NK-92 (cell line): ENCODE measurements around the gene ACSF3.

ENCODE experiments used
- DNase-seq: peaks from one replicate; lab custom pipeline; 2025; ENCODE audit not compliant: unreplicated experiment; lab: John Stamatoyannopoulos, UW

Gene ACSF3

DNA sequence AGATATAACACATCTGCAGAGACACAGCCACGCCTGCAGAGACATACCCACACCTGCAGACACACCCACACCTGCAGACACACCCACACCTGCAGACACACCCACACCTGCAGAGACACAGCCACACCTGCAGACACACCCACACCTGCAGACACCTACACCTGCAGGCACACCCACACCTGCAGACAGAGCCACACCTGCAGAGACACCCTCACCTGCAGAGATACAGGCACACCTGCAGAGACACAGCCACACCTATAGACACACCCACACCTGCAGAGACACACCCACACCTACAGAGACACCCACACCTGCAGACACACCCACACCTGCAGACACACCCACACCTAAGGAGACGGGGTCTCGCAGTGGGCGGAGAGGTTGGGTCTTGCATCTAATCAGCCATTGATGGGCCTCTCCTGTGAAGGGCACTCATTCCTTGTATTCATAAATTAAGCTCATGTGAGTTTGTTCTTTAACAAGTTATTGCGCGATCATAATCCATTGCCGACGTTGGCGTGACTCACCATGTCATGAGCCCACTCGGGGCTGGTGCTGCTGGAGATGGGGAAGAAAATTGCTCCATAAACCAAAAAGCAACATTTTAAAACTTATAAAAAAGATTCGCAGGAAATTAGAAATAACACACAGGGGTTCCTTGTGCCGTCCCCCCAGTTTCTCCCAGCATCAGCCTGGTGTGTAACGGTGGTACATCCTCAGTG is 49.0 kb downstream of the ACSF3 start:
- DNase-seq: no peak

DNA sequence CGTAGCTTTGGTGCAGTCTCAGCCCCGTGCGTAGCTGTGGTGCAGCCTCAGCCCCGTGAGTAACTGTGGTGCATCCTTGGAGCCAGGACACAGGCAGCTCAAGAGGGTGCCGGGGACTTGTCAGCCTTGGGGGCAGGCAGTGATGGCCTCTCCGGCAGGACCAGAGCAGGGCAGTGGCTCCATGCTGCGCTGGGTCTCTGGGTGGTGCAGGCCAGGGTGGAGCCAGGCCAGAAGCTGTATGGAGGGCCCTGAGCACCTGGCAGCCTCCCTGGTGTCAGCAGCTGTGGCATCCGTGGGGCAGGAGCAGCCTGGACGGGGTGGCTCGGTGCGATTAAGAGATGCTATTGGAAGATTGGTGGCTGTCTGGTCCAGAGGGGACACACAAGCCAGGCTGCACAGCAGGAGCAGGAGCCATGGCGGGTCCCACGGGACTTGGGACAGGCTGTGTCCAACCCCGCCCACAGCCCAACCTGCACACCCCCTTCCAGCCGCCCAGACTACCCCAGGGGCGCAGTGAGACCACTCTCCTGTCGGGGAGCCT is 49.6 kb downstream of the ACSF3 start:
- no peak for DNase-seq

DNA sequence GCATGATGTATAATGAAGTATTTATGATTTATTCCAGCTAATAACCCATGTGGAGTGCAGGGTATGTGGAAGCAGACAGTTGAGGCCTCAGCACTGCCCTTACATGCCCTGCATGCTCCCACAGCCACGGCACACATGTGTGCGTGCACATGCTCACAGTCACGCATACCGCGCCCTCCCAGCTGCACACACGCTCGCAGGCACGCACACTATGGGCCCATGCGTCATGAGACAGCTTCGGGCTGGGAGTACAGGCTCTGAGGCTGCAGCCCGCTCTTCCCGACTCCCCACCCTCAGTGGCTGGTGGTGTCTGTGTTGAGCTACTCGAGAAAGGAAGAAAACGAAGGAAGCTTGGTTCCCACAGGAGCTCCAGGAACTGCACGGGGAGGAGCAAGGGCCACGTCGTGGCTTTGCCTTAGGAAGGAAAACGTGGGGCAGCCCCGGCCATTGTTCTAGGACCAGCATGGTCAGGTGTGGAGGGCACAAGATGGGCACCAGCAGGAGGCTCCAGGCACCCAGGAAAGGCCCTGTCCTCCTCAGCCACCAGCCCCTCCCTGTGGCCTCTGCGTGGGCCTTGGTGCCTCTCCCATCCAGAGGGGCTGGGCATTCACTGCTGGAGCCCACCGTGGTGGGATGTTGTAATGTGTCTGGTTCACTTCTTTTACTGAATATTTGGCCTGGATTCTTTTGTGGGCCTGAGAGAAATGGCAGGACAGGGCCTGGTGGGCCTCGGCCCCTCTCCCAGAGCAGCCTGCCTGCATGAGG is 50.4 kb downstream of the ACSF3 start:
- no peak for DNase-seq

DNA sequence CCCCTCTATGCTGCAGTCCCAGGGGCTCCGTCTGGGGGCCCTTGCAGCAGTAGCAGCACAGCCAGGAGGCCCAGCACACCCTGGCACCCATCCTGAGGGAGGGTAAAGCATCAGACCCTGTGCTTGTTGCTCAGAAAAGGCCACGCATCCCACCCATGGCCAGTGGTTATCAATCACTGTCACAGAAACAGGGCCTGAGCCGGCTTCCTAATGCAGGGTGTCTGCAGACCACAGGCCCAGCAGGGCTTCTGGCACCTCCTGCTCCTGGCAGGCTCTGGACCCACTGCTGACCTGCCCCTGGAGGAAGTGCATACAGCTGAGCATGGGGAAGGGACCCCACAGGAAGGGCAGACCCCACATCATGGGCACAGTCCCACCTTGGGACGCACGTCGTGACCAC is 51.0 kb downstream of the ACSF3 start:
- DNase-seq: no peak

DNA sequence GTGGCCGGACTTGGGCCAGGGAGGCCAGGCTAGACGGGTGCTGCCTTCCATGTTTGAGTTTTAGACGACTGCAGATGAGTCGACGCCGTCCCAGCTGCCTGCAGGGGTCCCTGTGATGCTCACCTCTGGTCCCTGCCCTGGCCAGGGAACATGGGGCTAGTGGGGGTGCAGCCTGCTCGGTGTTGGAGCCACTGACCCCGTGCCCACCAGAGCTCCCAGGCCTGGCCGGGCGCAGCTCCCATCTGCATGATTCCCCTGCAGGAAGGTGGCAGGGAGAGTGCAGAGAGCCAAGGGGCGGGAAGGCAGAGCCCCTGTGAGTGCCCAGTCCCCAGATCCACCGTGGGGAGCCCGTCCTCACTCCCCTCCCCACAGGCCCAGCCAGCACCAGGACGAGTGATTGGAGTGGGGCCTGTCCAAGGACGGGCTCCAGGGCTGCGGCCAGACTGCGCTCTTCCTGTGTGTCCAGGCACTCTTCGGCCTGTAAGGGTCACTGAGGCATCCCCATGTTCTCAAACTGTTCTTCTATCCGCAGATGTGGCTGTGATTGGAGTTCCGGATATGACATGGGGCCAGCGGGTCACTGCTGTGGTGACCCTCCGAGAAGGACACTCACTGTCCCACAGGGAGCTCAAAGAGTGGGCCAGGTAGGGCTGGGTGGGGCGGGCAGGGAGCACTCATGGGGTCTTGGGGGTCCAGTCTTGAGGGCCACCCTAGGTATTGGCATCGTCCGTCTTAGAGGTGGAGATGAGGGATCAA is 51.9 kb downstream of the ACSF3 start:
- no peak for DNase-seq

DNA sequence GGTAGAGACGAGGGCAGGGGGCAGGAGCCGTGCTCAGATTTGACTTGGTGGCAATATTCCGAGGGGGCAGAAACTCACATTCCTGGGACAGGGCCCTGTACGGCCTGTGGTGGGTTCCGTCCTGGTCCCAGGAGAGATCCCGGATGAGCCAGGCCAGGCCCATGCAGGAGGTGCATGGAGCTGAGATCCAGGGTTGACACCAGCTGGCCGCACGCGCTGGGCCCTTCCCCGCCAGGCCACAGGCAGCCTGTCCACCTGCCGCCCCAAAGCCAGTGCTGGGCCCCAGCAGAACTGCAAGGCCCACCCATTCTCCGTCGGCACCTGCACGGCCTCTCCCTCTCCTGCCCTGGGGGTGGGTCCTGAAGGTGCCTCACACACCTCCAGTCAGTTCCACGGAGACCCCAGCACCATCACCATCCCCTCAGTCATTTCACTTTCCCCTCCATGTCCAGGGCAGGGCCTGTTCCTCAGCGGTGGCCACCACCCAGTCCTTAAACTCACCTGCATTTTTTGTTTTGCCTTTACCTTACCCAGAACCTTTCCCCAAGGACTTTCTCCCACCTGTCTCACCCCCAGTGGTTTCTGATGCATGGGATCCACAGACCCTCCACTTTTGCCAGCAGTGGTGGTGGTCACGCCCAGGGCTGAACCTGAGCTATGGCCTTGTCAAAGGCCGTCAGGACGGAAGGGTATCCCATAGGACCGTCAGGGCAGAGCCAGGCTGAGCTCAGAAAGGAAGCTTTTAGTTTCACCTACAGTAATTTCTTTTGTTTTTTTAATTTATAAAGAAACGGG is 52.8 kb downstream of the ACSF3 start:
- no peak for DNase-seq

DNA sequence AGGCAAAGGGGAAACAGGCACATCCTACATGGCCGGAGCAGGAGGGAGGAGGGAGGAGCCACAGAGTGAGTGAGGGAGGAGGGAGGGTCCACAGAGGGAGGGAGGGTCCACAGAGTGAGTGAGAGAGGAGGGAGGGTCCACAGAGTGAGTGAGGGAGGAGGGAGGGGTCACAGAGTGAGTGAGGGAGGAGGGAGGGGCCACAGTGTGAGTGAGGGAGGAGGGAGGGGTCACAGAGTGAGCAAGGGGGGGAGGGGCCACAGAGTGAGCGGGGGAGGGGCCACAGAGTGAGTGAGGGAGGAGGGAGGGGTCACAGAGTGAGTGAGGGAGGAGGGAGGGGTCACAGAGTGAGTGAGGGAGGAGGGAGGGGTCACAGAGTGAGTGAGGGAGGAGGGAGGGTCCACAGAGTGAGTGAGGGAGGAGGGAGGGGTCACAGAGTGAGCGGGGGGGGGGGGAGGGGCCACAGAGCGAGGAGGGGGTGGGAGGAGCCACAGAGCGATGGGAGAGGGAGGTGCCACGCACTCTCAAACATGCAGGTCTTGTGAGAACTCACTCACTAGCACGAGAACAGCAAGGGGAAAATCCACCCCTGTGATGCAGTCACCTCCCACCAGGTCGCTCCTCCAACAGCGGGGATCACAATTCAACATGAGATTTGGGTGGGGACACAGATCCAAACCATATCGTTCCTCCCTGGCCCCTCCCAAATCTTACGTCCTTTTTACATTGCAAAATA is 53.6 kb downstream of the ACSF3 start:
- DNase-seq: no peak

DNA sequence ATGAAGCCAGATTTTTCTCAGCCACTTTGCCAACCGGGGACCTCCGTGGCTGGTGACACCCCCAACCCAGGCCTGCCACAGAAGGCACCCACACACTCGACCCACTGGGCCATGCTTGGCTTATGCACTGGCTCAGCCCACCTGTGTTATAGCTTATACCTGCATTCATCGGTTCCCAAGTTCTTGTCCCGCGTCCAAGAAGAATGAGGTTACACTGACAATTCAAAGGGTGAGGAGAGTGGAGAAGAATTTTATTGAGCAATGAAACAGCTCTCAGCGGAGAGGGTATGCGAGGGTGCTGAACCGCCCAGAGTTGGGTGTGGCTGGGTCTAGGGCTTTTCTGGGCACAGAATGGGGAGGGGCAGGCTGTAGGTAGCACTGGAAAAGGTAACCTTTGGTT is 55.7 kb downstream of the ACSF3 start:
- no peak for DNase-seq

DNA sequence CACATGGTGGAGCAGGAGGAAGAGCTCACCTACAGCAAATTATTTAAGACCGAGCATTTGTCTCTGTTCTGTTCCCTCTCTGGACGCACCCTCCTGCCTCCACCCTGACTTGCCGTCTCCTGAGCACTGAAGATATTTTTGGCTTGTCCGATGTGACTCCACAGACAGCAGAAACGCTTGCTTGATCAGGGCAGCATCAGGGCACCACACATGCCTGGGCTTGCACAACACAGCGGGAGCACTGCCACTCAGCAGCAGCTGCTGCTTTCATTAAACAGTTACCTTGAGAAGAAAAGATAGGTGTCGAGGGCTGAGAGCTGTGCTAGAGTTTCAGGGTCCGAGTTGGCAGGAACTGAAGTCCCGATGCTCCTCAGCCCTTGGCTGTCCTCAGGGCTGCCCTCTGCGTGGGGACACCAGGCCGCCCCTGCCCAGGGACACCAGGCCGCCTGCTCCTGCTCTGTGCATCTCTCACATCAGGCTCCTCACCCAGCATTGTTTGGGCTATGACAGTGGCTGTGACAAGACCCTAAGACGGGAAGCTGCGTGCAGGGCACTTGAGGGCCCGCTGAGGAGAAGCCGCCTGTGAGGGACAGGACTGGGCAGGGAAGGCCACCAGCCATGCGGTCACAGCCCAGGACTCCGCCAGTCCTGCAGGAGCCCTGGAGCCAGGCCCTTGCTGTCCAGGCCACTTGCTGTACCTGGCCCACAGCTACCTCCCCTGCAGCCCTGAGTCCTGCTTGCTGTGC is 56.6 kb downstream of the ACSF3 start:
- DNase-seq: no peak

DNA sequence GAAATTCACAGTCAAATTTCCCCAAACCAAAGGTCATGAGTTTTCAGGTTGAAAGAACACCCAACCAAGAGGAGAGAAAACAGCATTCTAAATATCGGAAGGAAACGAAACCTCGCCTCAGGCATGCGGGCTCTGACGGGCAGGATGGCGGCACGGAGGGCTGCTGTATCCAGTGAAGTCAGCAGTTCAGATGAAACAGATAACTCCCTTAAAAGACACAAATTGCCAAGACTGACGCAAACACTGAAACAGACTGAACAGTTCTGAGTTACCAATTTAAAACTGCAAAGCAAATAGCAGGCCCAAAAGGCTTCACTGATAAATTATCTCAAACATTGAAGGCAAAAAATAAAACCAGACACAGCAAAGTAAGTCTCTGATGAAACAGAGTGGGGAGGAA is 57.3 kb downstream of the ACSF3 start:
- DNase-seq: no peak

DNA sequence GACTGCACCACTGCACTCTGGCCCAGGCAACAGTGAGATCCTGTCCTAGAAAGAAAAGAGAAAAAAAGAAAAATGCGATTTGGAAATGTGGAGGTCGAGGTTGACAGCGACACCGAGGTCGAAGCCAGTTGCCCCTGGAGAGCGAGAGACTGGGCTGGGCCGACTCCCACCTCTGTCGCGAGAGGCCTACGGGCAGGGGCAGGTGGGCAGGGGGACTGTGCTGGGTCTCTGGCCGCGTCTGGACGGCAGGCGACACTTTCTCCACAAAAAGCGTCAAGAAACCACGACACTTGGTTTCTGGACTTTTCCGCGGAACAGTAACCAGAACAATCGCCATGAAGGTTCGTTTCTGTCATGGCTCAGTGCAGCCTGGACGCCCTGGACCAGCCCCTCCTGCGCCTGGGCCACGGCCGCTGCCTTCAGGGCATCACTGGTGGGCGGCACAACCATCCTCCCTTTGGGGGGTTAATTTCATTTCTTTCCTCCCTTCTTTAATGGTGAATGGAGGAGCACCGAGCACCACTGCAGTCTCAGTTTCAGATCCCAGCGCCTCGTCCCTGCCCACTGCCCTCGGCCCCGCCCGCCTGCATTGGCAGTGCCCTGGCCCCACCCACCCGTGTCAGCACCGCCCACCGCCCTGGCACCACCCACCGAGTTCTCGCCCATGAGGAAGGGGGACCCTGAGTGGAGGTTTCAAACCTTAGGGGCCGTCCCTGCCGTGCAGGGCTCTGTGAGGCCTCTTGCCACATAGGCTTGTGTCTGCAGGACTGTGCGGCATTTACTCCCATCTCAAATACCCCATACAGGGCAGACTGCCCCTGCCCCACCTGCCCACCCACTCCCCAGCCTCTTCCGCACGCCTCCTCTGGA is 59.4 kb downstream of the ACSF3 start:
- no peak for DNase-seq

DNA sequence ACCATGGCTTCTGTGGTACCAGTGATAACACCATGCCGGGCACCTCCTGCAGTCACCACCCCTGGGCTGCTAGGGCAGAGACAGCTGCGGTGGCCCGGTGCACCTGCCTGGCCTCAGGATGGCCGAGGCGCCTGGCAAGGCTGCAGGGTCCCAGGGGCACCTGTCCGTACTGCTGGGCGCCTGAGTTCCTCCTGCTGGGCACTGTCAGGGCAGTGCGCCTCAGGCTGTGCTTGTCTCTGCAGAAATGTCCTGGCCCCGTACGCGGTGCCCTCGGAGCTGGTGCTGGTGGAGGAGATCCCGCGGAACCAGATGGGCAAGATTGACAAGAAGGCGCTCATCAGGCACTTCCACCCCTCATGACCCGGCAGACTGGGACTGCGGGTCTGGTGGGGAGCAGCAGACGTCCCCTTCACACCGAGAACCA is 60.2 kb downstream of the ACSF3 start:
- no peak for DNase-seq

DNA sequence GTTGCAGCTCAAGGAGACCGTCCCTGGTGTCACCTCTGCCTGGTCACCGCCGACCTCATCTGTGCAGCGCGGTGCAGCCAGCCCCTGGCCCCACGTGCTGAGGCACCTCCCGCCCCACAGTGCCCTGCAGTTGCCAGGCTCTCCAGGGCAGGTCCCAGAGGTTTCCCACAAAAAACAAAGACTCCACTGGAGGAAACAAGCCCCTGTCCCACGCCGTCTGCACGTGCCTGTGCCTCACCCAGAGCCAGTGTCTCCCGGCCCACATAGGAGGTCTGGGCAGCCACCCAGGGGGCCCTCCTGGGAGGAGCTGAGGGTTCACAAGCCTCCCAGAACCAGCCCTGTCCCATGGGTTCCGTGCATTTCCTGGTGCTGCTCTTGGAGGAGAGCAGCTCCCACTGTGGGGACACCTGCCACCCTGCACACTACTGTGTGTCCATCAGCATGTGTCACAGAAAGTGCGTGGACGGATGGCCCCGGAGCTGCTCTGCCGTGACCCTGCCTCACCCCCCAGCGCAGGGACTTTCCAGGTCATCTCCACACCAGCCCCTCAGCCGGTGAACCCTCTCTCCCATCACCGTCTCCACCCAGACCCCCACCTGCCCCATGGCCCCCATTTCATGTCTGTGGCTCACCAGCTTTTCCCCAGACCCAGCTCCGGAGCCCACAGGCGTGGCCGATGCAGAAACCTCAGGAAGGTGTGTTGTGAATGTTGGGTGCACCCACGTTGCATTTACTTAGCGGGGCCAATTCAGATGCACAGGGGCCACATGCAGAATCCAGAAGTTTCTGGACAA is 60.9 kb downstream of the ACSF3 start:
- no peak for DNase-seq

DNA sequence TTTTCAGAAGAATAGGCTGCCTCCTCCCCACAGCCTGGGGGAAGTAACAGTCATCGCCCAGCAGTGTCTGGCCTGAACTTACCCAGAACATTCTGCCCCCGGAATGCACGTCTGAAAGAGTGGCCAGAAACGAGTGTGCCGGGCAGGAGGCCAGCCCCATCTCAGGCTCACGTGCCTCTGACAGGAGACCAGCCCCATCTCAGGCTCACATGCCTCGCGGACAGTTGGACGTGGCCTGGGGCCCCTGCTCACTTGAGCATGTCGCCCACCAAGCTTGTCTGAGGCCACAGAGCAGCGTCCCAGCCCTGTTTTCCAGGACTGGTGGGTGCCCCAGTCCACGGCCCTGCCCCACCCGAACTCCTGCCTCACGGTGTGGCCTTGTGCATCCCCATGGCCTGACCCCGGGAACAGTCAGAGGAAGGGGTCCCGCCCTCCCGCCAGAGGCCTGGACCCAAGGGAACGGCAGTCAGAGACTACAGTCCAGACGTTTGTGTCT is 61.6 kb downstream of the ACSF3 start:
- DNase-seq: no peak

DNA sequence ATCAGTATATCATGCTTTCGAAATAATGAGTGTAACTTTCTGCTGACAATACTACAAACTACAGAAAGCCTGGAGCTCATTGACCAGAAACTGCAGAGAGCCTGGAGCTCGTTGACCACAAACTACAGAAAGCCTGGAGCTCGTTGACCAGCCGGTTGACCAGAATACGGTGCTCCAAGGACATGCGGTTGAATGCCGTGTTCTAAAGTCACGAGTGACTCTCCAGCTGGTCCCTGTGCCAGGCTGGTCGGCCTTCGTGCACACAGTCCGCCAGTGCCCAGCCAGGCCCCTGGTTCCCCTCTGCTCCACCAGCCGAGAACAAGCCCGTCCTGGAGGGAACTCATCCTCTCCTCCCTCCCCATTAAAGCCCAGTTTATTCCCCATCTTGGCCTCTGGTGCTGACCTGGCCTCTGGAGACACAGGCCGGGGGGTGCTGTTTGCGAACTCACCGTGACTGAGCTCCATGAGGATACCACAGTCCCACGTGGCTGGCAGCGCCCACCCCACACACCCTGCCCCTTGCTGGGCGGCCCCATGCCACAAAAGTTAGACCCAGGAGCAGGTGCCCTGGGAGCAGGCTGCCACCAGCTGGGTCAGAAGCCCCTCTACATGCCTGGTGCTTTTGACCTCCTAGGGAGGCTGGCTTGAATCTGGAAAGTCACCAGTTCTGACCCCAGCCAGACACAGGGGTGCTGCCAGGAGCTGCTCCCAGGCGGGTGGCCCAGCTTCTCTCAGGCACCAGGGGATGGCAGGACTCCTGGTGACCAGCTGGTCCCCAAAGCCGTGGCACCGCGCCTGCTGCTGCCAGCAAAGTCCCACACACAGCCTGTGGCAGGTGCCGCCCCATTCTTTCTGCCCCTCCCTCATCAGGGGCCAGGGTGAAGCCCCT is 62.4 kb downstream of the ACSF3 start:
- no peak for DNase-seq
